Neural crest cell (in vitro differentiated cells): Measurements from ENCODE around the gene TGM4. TPM values are rescaled to one million over a fixed set of nuclear protein-coding genes. Genes with fewer than 3 reads are reported as not detected.

Experiments used
- DNase-seq: peaks from one replicate; pipeline ENCODE4 v3.0.0; 2021; ENCODE audit warnings: low read depth, mixed read lengths, low spot score
- H3K27ac Mint-ChIP-seq: one replicate; pipeline ENCODE4 v1.8.0; 2021; ENCODE audit warnings: mild to moderate bottlenecking, mixed read lengths; ENCODE audit not compliant: unreplicated experiment
- H3K27me3 Mint-ChIP-seq: 2 replicates; pipeline ENCODE4 v1.8.0; 2021; ENCODE audit warnings: low read depth, mild to moderate bottlenecking, mixed read lengths
- H3K36me3 Mint-ChIP-seq: 2 replicates; pipeline ENCODE4 v1.8.0; 2021; ENCODE audit warnings: low read depth, mild to moderate bottlenecking, mixed read lengths
- H3K4me1 Mint-ChIP-seq: 2 replicates; pipeline ENCODE4 v1.8.0; 2021; ENCODE audit warnings: mixed read lengths
- H3K4me3 Mint-ChIP-seq: one replicate; pipeline ENCODE4 v1.8.0; 2021; ENCODE audit warnings: mild to moderate bottlenecking, mixed read lengths
- H3K9me3 Mint-ChIP-seq: 2 replicates; pipeline ENCODE4 v1.8.0; 2021; ENCODE audit warnings: mixed read lengths
- total RNA-seq: library from RNA; stranded (reverse); gene quantifications from 2 replicates; pipeline ENCODE4 v1.2.1, GENCODE V29; 2021
- TF ChIP-seq, protein P1 (sequence below): fragments of 200-600 bp; sonication (generic); conservative IDR thresholded peaks from 2 replicates; pipeline ENCODE4 v1.5.0; 2021; ENCODE audit warnings: antibody characterized with exemption, mild to moderate bottlenecking

Gene TGM4
- total RNA-seq, 1 donor from 2014 or later: not detected

DNA sequence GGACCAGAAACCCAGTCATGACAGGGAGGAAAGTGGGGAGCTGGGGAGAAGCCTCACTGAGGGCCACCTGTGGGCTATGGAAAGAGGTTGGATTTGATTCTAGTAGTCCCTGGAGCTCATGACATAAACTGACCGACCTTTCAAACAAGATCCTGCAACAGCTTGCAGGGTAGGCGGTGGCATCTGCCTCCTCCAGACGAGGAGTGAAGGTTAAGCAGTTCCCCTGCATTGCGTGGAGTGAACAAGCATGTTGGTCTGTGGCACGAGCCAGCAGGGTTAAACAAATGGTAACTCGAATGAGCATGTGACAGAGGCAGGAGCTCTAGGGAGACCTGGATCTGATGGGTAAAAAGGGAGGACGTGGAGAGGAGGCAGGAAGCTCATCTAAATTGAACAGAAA is 12.7 kb downstream of the TGM4 start:
- Mint-ChIP-seq H3K36me3 (no peaks in the 10 kb centered on the region), H3K4me3 (no peak overlapping the region), H3K4me1 (no peaks in the 10 kb centered on the region), H3K27ac (no peak overlapping the region), H3K27me3 (peaks cover 3% of the 10 kb centered on the region), H3K9me3 (no peaks in the 10 kb centered on the region)
- no peak for DNase-seq
- TF ChIP-seq, protein P1, sequence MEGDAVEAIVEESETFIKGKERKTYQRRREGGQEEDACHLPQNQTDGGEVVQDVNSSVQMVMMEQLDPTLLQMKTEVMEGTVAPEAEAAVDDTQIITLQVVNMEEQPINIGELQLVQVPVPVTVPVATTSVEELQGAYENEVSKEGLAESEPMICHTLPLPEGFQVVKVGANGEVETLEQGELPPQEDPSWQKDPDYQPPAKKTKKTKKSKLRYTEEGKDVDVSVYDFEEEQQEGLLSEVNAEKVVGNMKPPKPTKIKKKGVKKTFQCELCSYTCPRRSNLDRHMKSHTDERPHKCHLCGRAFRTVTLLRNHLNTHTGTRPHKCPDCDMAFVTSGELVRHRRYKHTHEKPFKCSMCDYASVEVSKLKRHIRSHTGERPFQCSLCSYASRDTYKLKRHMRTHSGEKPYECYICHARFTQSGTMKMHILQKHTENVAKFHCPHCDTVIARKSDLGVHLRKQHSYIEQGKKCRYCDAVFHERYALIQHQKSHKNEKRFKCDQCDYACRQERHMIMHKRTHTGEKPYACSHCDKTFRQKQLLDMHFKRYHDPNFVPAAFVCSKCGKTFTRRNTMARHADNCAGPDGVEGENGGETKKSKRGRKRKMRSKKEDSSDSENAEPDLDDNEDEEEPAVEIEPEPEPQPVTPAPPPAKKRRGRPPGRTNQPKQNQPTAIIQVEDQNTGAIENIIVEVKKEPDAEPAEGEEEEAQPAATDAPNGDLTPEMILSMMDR: no peak

DNA sequence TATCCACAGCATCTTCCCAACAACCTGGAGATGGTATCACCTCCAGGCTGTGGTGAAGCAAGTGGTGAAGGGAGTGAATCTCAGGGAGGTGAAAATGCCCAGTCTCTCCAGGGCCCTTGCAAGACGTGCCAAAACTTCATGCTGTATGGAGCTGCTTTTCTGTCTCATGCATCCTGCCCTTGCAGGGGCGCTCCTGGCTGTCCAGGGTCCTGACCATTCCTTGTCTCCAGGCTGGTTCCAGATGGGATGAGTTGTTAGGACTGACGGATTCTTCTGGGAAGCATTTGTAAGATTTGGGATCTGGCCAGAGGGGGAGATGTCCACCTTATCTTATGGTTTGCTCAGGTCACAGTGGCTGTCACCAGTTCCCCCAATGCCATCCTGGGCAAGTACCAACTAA is 15.8 kb downstream of the TGM4 start:
- Mint-ChIP-seq H3K4me3 (no peak overlapping the region), H3K27me3 (peaks cover 3% of the 10 kb centered on the region), H3K27ac (no peak overlapping the region), H3K4me1 (peaks cover 6% of the 10 kb centered on the region), H3K36me3 (no peaks in the 10 kb centered on the region), H3K9me3 (no peaks in the 10 kb centered on the region)
- no peak for DNase-seq
- TF ChIP-seq, protein P1: no peak

DNA sequence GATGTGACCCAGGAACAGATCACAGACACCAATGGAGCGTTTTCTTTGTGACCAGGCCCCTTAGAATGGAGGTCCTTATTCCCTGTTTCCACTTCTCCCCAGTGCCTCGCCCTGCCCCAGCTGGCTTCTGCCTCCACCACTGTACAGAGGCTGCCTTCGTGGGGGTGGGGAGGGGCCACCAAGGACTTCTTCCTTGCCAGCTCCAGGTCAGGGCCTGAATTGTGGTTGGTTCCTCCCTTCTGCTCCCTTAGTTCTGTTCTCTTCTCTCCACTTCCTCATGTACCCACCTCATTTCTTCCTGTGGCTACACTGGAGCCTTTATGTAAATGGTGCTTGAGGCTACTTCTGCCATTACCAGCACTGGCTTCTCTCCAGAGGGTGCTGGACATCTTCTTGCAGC is 16.4 kb downstream of the TGM4 start:
- Mint-ChIP-seq H3K27ac (no peak overlapping the region), H3K9me3 (no peaks in the 10 kb centered on the region), H3K36me3 (no peaks in the 10 kb centered on the region), H3K4me1 (peaks cover 6% of the 10 kb centered on the region), H3K4me3 (no peak overlapping the region), H3K27me3 (peaks cover 3% of the 10 kb centered on the region)
- TF ChIP-seq, protein P1: no peak
- no peak for DNase-seq

DNA sequence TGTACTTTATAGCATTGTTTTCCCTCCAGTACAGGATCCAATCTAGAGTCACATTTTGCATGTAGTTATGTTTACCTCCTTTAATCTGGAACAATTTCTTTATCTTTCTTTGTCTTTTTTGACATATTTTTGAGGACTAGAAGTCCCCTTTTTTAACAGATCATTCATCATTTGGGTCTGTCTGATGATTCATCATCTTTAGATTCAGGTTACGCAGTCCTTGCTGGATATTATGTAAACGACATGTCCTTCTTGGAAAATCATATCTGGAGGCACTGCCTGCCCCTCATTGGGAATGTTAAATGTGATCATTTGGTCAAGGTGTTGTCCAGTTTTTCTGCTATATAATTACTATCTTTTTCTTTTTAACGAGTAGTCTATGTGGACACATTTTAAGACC is 18.3 kb downstream of the TGM4 start:
- Mint-ChIP-seq H3K9me3 (no peaks in the 10 kb centered on the region), H3K27me3 (peaks cover 3% of the 10 kb centered on the region), H3K4me3 (no peak overlapping the region), H3K27ac (no peak overlapping the region), H3K36me3 (no peaks in the 10 kb centered on the region), H3K4me1 (peaks cover 11% of the 10 kb centered on the region)
- DNase-seq: no peak
- TF ChIP-seq, protein P1: no peak

DNA sequence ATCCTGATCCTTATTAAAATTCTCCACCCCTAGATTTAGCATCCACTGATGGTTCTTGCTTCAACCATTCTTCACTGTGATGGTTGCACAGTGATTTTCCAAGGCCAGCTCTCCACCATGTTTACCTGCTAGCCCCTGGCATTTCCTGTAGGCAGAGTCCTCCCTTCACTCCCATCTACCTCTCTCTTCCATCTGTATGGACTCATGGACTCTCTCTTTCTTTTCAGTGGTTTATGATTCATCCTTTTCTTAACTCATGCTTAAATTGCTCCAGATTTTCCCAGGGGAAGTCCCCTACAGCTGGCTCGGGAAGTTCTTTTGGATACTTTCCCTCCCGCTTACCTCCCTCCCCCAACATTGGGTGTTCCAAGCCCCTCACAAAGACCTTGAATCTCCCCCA is 18.7 kb downstream of the TGM4 start:
- H3K27ac Mint-ChIP-seq: no peak overlapping the region
- peaks cover 11% of the 10 kb centered on the region for H3K4me1 Mint-ChIP-seq
- TF ChIP-seq, protein P1: no peak
- peaks cover 2% of the 10 kb centered on the region for H3K27me3 Mint-ChIP-seq
- no peaks in the 10 kb centered on the region for H3K9me3 Mint-ChIP-seq
- H3K4me3 Mint-ChIP-seq: no peak overlapping the region
- H3K36me3 Mint-ChIP-seq: no peaks in the 10 kb centered on the region
- DNase-seq: no peak

DNA sequence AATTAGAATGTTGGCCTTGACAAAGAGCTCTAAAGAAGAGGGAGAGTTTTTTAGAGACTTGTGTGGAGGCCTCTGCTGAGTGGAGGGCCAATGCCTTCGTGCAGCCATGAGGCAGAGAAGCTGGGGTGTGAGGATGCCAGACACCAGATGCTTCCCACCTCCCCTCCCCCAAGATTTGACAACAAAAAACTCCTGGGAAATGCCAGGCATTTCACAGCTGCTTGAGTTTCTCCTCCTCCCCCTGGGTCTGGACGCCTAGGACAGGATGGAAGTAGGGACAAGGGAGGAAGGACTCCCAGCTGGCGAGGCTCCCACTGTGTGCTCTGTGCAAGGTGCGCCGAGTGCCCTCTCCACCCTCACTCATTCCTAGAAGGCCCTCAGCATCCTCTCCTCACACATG is 20.1 kb downstream of the TGM4 start:
- no peak for DNase-seq
- H3K36me3 Mint-ChIP-seq: no peaks in the 10 kb centered on the region
- peak overlapping the region; percentile 75 for H3K27ac Mint-ChIP-seq
- no peaks in the 10 kb centered on the region for H3K9me3 Mint-ChIP-seq
- H3K4me1 Mint-ChIP-seq: peaks cover 18% of the 10 kb centered on the region
- no peaks in the 10 kb centered on the region for H3K27me3 Mint-ChIP-seq
- TF ChIP-seq, protein P1: no peak
- no peak overlapping the region for H3K4me3 Mint-ChIP-seq
